HG03432 (cell line): ENCODE data around the gene KCNMA1.
A peak's percentile ranks its signal among the peaks of the same experiment; 100 is the strongest.

Source experiments
- ATAC-seq: cut with Tn5 transposase; IDR thresholded peaks from one replicate; pipeline ENCODE4 v1.9.1; 2021; ENCODE audit warnings: mild to moderate bottlenecking, moderate library complexity; ENCODE audit not compliant: unreplicated experiment

The KCNMA1 gene

GRCh38 chr10:77015360-77015759, 622.2 kb downstream of the KCNMA1 start:
- no peak for ATAC-seq

DNA sequence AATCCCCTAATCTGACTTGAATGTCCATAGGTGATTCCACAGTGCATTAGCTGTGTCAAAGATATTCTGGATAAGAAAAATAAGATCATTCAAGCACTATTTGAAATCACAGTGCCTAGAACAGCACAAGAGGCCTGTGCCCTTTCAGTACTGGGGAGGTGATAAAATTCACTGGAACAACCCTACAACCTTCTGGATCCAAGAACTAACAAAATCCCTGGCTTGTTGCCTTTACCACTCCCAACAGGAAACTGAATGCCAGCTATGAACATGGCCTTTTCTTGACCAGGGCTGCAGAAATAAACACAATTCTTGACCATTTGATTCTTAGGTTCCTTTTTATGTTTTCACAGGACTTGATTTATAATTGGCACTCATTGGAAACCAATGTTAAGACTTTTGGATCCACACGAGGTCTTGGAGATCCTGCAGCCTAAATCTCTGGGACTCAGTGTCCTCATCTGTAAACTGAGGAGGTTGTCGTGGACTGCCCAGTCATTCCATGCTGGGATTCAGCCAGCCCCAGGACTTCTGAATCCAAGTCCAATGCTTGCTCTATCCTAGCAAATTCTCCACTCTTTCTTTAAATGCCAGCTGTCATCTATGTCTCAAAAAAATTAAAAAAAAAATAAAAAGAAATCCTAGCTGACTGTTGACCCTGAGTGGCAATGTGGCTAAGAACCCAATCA, 624.7 kb downstream of the KCNMA1 start:
- no peak for ATAC-seq

GRCh38 chr10:77011874-77012811, 625.5 kb downstream of the KCNMA1 start:
- ATAC-seq, result no peak

- no peak for ATAC-seq
Observed at GRCh38 chr10:77010430-77010829, 627.2 kb downstream of the KCNMA1 start.

DNA sequence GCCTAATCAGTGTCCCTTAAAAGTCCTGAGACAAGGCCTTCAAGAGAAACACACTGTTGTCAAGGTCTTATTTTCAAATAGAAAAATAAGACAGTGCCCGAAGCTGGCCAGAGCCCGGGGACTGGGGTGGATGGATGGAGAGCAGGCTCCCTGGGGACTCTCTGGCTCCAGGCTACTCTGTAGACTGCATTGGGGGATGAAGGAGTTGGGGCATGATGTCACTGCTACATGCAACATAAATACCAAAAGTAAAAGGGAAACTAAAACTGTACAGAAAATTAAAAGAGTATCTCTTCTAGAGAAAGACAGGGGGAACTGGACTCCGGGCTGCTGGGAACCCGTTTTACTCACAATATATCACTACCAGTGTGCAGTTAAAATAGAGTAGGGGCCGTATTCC, 629.8 kb downstream of the KCNMA1 start:
- ATAC-seq, result peak; percentile 85

DNA sequence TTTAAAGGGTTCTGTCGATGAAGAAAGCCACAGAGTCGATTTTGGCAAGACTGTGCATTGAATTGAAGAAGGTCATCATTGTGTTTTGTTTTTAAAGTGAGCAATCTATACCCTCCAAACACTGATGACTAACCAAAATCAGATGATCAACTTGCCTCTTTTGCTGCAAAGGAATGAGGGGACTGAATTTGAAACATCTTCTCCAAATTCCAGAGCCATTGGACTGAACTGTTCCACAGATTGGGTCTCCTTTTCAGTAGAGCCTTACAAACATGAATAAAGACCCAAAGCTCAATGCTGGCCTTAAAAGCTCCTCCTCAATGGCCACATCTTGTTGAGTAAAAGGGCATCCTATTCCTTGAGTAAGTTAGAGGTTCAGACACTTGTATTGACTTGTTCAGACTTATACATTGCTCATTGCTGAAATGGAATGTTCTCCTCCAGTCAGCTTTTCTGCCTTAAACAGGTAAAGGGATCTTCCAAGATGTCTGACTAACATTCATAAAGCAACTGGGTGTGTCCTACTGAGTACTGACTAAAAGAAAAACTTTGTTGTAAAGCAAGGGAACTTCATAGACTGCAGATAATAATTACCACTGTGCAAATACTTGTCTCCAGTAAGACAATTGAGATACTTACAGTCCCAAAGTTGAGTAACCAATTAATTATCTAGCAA, 630.6 kb downstream of the KCNMA1 start:
- ATAC-seq, result no peak

GRCh38 chr10:77005871-77006270, 631.7 kb downstream of the KCNMA1 start:
- ATAC-seq, result no peak

GRCh38 chr10:77004917-77005564, 632.6 kb downstream of the KCNMA1 start:
- ATAC-seq, result peak; percentile 33

DNA sequence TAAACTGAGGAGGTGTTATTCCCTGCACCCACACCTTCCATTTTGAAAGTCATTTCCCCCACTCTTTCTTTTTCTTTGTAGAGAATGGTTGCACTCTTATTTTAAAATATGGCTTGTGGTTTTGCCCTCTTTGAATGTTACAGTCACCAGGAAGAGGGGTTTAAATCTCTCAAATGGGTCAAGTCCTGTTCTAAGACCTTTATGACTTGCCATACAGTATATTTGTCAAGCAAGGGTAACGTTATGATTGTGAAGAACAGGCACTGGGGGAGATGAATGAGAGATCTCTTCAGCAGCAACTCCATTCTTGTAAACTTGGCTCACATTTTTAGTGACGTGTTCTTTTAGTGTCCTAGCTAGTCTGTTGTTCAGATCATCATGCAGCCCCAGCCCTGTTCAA, 634.7 kb downstream of the KCNMA1 start:
- ATAC-seq, result no peak

GRCh38 chr10:77001206-77001605, 636.4 kb downstream of the KCNMA1 start:
- ATAC-seq, result no peak

- ATAC-seq, result no peak
Observed at GRCh38 chr10:76998451-76998850, 639.2 kb downstream of the KCNMA1 start.

GRCh38 chr10:76997631-76998030, 640.0 kb downstream of the KCNMA1 start:
- no peak for ATAC-seq

GRCh38 chr10:76995023-76995422, 642.6 kb downstream of the KCNMA1 start:
- no peak for ATAC-seq

DNA sequence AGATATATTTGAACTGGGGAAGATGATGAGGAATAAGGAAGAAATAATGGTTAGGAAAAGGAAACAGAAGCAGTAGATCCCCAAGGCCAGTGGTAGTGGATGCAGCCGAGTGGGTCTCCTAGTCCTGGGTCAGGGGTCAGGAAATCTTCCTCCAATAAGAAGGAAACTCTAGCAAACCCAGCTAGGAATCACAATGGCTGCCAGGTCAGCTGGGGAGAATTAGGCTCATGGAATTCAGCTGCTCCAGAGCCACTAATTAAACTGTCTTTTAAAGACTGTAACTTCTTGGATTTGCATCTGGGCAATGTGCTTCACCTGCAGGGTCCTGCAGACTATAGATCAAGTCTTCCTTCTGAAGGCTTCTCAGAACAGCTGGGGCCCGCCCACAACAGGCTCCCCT, 644.4 kb downstream of the KCNMA1 start:
- ATAC-seq, result no peak

DNA sequence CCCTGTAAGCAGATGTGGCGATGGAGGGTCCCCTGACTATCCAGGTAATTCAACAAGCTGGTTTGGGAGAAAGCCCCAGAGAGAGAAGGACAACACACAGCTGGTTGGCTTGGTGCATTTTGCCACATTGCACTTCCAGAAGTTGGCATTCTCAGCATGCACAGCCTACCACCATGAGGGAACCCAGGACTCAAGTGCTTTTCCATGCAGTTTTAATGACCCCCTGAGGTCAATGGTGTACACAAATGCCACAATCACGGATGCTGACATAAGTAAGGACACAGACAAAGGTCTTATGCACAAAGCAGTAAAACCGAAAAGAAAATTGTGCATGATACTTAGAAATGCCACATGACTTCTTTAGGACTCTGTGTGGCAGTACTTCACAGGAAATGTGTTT, 645.1 kb downstream of the KCNMA1 start:
- no peak for ATAC-seq

DNA sequence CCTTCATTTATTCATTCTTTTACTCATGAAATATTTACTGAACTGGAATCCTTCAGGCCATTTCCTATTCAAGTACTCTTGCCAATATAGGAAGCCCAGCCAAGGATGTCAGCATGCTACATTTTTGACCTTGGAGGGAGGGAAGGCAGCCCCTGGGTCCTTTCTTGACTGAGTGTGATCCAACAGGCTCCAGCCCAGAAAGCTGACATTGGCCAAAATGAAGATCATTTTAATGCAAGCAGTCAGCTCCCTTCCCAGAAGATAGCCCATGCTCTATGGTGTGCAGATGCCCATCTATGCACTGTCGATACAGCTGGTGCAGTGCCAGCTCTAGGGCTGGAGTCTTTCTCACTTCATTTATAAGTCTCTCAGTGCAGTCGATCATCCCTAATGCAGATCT, 646.0 kb downstream of the KCNMA1 start:
- ATAC-seq, result no peak

GRCh38 chr10:76990561-76990960, 647.0 kb downstream of the KCNMA1 start:
- ATAC-seq, result no peak

GRCh38 chr10:76984559-76985443, 652.8 kb downstream of the KCNMA1 start:
- peak; percentile 86 for ATAC-seq

DNA sequence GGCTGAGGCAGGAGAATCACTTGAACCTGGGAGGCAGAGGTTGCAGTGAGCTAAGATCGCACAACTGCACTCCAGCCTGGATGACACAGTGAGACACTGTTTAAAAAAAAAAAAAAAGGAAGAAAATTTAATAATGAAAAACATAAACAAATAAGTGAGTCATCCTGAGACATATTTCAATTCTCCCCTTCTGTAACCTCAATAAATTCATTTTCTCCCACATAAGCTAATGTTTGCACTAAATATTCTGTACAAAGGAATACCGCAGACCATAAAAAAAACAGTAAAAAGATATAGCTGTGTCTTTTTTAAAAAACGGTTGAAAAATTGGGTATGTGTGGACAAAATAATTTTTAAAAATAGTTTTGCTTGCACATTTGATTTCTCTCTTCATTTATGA, 654.0 kb downstream of the KCNMA1 start:
- no peak for ATAC-seq

GRCh38 chr10:76982671-76983070, 654.9 kb downstream of the KCNMA1 start:
- no peak for ATAC-seq
